Thyroid gland (tissue), 4 donors: ENCODE results near the gene PARD3B. TPM values are rescaled to one million over a fixed set of nuclear protein-coding genes. Genes with fewer than 3 reads are reported as not detected.
A peak's percentile ranks its signal among the peaks of the same experiment; 100 is the strongest.

Experiments used
- DNase-seq, 2 donors: peaks; one replicate each; pipeline ENCODE4 v3.0.0-alpha.2; 2019
- H3K27ac ChIP-seq, 3 donors: fragments of 200-600 bp; sonication (generic); 1 replicate in 2 of 3; 2 replicates in 1 of 3; pipeline ENCODE4 v1.5.1; 2016 to 2019; ENCODE audit warnings: mild to moderate bottlenecking in 1 of 3, moderate library complexity in 1 of 3
- H3K27me3 ChIP-seq: fragments of 200-600 bp; sonication (generic); one replicate; pipeline ENCODE4 v1.5.1; 2019
- H3K36me3 ChIP-seq, 2 donors: fragments of 200-600 bp; sonication (generic); one replicate each; pipeline ENCODE4 v1.5.1; 2016 to 2019
- H3K4me1 ChIP-seq, 2 donors: fragments of 200-600 bp; sonication (generic); one replicate each; pipeline ENCODE4 v1.5.1; 2017 to 2019
- H3K4me3 ChIP-seq, 3 donors: fragments of 200-600 bp; sonication (generic); replicated peaks in 1 of 3; 1 replicate in 2 of 3; 2 replicates in 1 of 3; pipeline ENCODE4 v1.5.1; 2016; ENCODE audit warnings: mild to moderate bottlenecking in 1 of 3
- H3K9me3 ChIP-seq: fragments of 200-600 bp; sonication (generic); one replicate; pipeline ENCODE4 v1.5.1; 2017
- POLR2A ChIP-seq, 2 donors: fragments of 450-650 bp; IDR thresholded peaks; one replicate each; pipeline ENCODE4 v1.6.1; 2017; ENCODE audit warnings: antibody characterized with exemption in 2 of 2, mild to moderate bottlenecking in 2 of 2, moderate library complexity in 1 of 2
- WGBS, 2 donors: methylation state at CpG; one replicate each; pipeline ENCODE4 v1.1.5; 2017; 5-methylcytosine and 5-hydroxymethylcytosine counted together
- intact Hi-C: fragments of 100-400 bp; cut with DNase I; formaldehyde crosslinking; loops from one replicate; pipeline ENCODE4 v1.15.1; 2023
- total RNA-seq, 4 donors: library from RNA; depleted of rRNA; stranded (reverse); fragments of >200 nt; gene quantifications; one replicate each; pipeline ENCODE4 v1.2.3, GENCODE V29; 2016
- TF ChIP-seq, protein P1 (sequence below), 6 experiments: fragments of 200-600 bp in 3 of 6; fragments of 450-650 bp in 3 of 6; sonication (generic) in 3 of 6; IDR thresholded peaks; one replicate each; pipeline ENCODE4 v1.5.1; 2016 to 2019; ENCODE audit warnings: antibody characterized with exemption in 6 of 6, mild to moderate bottlenecking in 2 of 6, inconsistent platforms in 1 of 6, moderate library complexity in 1 of 6

PARD3B gene
- total RNA-seq, 4 donors from 2014 or later, result 27.0 to 43.4 (median 34.6) TPM

DNA sequence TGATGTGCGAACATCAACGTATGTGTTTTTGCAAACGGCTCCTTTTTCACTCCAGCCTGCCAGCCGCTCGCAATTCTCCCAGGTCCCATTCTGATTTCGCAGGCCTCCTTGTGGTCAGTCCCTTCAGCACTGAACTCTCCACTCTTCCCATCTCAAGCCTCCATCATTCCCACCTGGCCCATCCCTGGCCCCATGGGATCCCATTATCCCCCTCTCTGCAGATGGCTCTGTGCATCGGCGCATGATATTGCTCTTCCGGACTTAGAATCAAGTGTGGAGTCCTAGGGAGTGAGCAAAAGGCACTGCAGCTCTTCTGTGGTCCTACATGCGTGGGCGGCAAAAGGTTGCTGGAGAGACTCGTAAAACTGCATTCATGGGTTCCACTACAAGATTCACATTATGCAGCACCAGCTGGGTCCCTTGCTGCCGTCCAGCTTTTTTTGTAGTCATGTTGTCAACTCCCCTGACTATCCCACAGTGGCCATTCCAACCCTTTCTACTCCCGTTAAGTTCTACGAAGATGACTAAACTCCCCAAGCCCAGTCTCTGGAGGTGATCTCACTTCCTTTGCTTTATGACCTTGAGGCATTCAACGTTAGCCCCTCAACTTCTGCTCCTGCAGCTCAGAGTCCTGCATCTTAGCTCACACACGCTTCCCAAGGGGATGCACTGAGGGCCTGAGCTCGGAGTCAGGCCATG, 1011.7 kb downstream of the PARD3B start:
- WGBS, 2 donors, result 87 to 88% methylated on average over 18 of the region's 18 CpGs
- Histone ChIP-seq H3K36me3 (no peaks in the 10 kb centered on the region), H3K27me3 (no peaks in the 10 kb centered on the region), H3K4me3 (no peak overlapping the region), H3K27ac (no peak overlapping the region), H3K4me1 (no peaks in the 10 kb centered on the region), H3K9me3 (no peaks in the 10 kb centered on the region)
- TF ChIP-seq, protein P1, sequence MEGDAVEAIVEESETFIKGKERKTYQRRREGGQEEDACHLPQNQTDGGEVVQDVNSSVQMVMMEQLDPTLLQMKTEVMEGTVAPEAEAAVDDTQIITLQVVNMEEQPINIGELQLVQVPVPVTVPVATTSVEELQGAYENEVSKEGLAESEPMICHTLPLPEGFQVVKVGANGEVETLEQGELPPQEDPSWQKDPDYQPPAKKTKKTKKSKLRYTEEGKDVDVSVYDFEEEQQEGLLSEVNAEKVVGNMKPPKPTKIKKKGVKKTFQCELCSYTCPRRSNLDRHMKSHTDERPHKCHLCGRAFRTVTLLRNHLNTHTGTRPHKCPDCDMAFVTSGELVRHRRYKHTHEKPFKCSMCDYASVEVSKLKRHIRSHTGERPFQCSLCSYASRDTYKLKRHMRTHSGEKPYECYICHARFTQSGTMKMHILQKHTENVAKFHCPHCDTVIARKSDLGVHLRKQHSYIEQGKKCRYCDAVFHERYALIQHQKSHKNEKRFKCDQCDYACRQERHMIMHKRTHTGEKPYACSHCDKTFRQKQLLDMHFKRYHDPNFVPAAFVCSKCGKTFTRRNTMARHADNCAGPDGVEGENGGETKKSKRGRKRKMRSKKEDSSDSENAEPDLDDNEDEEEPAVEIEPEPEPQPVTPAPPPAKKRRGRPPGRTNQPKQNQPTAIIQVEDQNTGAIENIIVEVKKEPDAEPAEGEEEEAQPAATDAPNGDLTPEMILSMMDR (IDR thresholded peaks at IDR 0.05), result no peak
- no peak for TF ChIP-seq POLR2A (IDR thresholded peaks at IDR 0.05)
- intact Hi-C loops, result no loop called here
- DNase-seq, result no peak

- no peaks in the 10 kb centered on the region for H3K9me3 ChIP-seq
- no peak overlapping the region for H3K4me3 ChIP-seq
- intact Hi-C loops, result no loop called here
- H3K27me3 ChIP-seq, result no peaks in the 10 kb centered on the region
- H3K27ac ChIP-seq, result no peak overlapping the region
- TF ChIP-seq, protein P1 (IDR thresholded peaks at IDR 0.05), result no peak
- TF ChIP-seq POLR2A (IDR thresholded peaks at IDR 0.05), result no peak
- no peaks in the 10 kb centered on the region for H3K36me3 ChIP-seq
- DNase-seq, result no peak
- H3K4me1 ChIP-seq, result no peaks in the 10 kb centered on the region
- 93 to 96% methylated on average over 4 of the region's 4 CpGs for WGBS, 2 donors
Measured at GRCh38 chr2:205557873-205558272, 1012.6 kb downstream of the PARD3B start.

DNA sequence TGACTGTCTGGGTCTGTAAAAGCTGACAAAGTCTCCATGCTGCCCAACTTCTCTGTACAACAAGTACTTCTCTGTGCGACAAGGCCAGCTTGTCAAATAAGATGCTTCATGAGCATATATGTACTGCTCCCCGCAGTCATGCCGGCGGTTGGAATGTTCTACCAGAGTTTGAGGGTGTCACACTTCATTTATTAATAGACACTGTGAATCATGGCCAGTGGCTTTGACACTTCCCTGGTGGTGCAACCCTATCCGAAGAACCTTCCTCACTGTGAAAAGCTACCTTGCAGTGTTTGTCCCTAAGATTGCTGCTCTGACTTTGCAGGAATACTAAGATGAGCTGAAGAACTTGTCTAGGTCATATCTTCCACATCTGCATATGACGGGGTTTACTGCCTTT, 1016.2 kb downstream of the PARD3B start:
- Histone ChIP-seq H3K27me3 (no peaks in the 10 kb centered on the region), H3K4me1 (no peaks in the 10 kb centered on the region), H3K27ac (no peak overlapping the region), H3K4me3 (no peak overlapping the region), H3K9me3 (no peaks in the 10 kb centered on the region), H3K36me3 (no peaks in the 10 kb centered on the region)
- 93% methylated on average over 6 of the region's 6 CpGs for WGBS, 2 donors
- TF ChIP-seq POLR2A (IDR thresholded peaks at IDR 0.05), result no peak
- TF ChIP-seq, protein P1 (IDR thresholded peaks at IDR 0.05), result no peak
- DNase-seq, result no peak
- intact Hi-C loops, result no loop called here

DNA sequence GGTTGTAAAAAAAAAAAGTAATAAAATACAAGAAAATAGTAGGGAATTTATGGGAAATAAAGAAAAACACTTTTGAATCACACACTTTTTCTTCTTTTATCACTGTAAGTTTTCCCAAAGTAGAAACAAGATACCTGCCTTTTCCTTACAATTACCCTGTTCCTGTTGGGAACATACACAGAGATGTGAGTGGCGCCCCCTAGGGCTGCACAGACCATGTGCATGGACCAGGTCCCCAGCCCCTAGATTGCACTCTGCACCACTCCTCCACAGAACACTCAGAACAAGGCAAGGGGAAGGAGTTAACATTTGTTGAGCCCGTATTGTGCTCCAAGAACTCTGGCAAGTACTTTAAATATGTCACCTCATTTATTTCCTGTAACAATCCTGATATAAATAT, 1018.4 kb downstream of the PARD3B start:
- no peaks in the 10 kb centered on the region for H3K27me3 ChIP-seq
- no peaks in the 10 kb centered on the region for H3K9me3 ChIP-seq
- TF ChIP-seq POLR2A (IDR thresholded peaks at IDR 0.05), result no peak
- TF ChIP-seq, protein P1 (IDR thresholded peaks at IDR 0.05), result peak in 1 of 6 experiments; percentile 25
- DNase-seq, result peak; percentile 16 to 22
- H3K4me1 ChIP-seq, result no peaks in the 10 kb centered on the region
- intact Hi-C loops, result no loop called here
- H3K36me3 ChIP-seq, result no peaks in the 10 kb centered on the region
- WGBS, 2 donors, result 63 to 66% methylated on average over 2 of the region's 2 CpGs
- H3K27ac ChIP-seq, result no peak overlapping the region
- no peak overlapping the region for H3K4me3 ChIP-seq

DNA sequence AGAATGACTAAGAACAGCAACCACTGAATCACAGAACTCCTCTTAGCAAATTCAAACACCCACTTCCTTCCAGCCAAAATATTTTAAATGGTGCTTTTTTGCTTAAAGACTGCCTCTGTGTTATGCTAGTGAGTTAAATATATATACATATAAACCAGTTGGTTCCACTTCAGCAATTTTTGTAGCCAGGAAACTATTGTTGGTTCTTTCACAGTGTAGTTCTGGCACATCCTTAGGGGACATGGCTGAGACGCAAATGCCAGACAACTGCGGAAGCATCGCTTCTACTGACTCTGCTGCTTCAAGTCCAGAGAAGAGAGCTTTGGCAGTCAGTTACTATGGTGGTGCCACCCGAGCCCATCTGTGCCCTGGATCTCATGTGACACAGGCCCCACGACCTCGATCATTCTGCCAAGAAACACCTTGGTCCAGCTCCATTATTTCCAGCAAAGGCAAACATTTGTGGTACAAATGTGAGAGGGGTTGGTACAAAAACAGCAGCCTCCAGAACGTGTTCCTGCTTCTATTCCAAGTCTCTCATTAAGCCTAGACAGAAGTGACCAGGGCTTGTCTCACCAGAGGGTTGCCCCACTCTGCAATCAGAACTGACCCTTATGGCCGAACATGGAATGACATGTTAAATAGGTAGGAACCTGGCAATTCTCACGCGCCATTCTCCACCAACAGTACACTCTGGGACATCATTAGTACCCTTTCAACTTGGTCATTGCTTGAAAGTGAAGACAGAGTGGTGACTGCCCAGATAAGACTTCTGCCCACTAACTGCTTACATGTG, 1019.3 kb downstream of the PARD3B start:
- 92% methylated on average over 10 of the region's 10 CpGs for WGBS, 2 donors
- Histone ChIP-seq H3K27me3 (no peaks in the 10 kb centered on the region), H3K27ac (no peak overlapping the region), H3K4me1 (no peaks in the 10 kb centered on the region), H3K9me3 (no peaks in the 10 kb centered on the region), H3K4me3 (no peak overlapping the region), H3K36me3 (no peaks in the 10 kb centered on the region)
- DNase-seq, result no peak
- intact Hi-C loops, result no loop called here
- TF ChIP-seq POLR2A (IDR thresholded peaks at IDR 0.05), result no peak
